Heart left ventricle (tissue), 13 donors: Measurements from ENCODE around the gene TSSC4.

ENCODE experiments used
- CTCF ChIP-seq, 12 donors: fragments of 200-600 bp; sonication (generic) in 4 of 12; IDR thresholded peaks; one replicate each; pipeline versions ENCODE4 v1.5.0 to v1.8.0; 2018 to 2022; ENCODE audit warnings: antibody characterized with exemption in 12 of 12, mild to moderate bottlenecking in 5 of 12
- POLR2A ChIP-seq, 2 donors: fragments of 450-650 bp; IDR thresholded peaks; one replicate each; pipeline ENCODE4 v1.6.1; 2017; ENCODE audit warnings: antibody characterized with exemption in 2 of 2, mild to moderate bottlenecking in 2 of 2, moderate library complexity in 2 of 2
- donor health status: ischemic (EF 13 %, LVEDD 7.1; RV severe dilation, severe dysfunction).
- donor health status: DM: no; HTN: yes; CAD: no.
- donor health status: DM: no; HTN: no; CAD: no.
- donor health status: ischemic (EF 25% LVEDD 6.9; RV normal size, moderate dysfunction).
- donor health status: ischemic (EF 25% LVEDD 5.7; RV mildly dilated, moderate dysfunction).
- donor health status: ischemic (EF 35%, LVEDD 5.7; RV mildly dilated, moderate dysfunction).
- donor health status: nonischemic (EF 11% LVEDD 7.7; RV severe dilation, severe dysfunction).
- donor health status: DM: yes; HTN: yes; CAD: no.
- donor health status: PGD.
- donor health status: ischemic (EF 29% LVEDD 5.4; RV normal size, mild dysfunction).
- donor health status: nonischemic (EF 23%, LVEDD 6.1; RV moderate dilation, normal function).

GRCh38 chr11:2389377-2390026, 11.0 kb upstream of the TSSC4 start:
- TF ChIP-seq CTCF (IDR thresholded peaks at IDR 0.05): peak in 1 of 12 donors; percentile 7
- TF ChIP-seq POLR2A (IDR thresholded peaks at IDR 0.05): no peak
